GM21390 (cell line): ENCODE data around the gene NRN1L.
"Not testable (repeated sequence)": the region's sequence is repeated elsewhere in the genome, so short reads cannot be mapped to it uniquely, and the experiment has no call there.

Experiments
- ATAC-seq: cut with Tn5 transposase; IDR thresholded peaks from one replicate; pipeline ENCODE4 v1.9.1; 2021; ENCODE audit not compliant: unreplicated experiment

The NRN1L gene

DNA sequence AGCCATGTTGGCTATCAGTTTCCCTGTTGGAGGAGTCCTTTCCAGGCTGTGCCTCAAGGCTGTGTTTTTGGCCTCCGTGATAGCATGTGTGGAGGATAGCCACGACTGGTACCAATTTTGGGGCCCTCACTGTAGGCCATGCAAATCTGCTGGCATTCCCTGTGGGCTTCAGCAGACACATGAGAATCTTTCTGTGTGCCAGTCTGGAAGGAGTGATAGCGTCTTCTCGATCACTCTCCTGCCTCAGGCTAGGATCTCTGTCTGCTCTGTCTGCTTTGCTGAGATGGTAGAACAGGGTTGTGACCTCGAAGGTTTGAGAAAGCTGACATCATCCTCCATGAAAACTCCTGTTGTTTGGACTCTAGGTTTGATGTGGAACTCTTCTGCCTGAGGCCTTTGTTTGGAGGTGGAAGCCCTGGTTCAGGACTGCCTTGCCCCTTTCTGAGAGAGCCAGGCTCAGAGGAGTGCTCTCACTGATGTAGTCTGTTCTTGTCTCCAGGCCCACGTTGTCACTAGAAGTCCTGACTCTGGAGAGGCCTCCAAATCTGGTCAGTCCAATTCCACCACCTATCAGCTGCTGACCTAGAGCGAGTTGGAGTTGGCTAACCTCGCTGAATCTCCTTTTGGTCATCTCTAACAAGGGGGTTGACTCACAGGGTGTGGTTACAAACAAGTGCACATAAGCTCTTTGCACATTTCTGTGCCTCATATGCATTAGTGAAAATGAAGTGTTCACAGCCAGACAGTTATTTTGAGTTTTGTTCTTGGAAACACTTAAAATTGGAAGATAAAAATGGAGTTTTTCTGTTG is 23.9 kb upstream of the NRN1L start:
- ATAC-seq, result no peak

- ATAC-seq, result no peak
These were observed 22.8 kb upstream of the NRN1L start for GRCh38 chr16:67861877-67862276.

DNA sequence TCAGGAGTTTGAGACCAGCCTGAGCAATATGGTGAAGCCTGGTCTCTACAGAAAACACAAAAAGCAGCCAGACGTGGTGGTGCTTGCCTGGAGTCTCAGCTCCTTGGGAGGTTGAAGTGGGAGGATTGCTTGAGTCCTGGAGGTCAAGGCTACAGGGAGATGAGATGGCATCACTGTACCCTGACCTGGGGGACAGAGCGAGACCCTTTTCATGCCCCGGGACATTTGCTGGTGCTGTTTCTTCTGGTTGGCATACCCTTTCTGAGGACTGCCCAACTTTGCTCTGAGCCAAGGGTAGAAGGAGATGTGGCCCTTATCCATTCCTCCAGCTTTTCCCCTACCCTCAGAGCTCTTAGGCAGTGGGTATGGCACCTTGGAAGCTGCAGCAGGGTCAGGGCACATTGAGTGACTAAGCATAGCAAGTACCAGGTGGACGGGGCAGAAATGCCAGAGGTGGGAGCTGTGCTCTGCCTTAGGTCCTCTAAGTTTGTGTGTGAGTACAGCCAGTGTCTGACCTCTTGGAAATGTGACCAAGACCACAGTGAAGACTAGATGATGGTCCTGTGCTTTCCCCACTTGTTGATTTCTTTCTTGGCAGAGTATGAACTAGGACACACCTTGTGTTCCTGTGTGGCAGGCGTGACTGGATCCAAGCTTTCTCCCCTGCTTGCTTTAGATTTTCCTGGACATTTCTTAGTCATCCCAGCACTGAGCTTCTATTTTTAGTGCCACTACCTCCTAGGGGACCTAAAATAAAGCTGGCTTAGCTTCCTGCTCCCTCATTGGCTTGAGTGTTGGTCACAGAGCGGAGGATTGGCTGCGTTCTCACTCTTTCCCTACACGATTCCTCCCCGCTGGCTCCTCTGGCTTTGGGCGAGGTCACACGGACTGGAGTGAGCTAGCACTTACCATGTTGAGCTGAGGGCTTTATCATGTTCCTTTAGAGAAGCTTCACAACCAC is 21.8 kb upstream of the NRN1L start:
- no peak for ATAC-seq

DNA sequence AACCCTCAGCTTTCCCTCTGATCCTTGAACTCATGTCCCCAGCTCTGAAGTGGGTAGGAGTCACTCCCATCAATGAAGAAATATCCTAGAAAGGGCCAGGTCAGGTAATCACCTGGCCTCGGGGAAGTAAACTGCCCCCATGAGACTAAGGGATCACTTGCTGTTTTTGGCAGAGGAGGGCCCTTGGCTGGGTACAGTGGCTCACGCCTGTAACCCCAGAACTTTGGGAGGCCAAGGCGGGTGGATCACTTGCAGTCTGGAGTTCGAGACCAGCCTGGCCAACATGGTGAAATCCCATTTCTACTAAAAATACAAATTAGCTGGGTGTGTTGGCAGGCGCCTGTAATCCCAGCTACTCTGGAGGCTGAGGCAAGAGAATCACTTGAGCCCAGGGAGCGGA is 20.6 kb upstream of the NRN1L start:
- ATAC-seq, result not testable (repeated sequence)

GRCh38 chr16:67864594-67864993 is 20.1 kb upstream of the NRN1L start:
- no peak for ATAC-seq

GRCh38 chr16:67865318-67865717 is 19.4 kb upstream of the NRN1L start:
- ATAC-seq, result no peak

GRCh38 chr16:67868290-67868689 is 16.4 kb upstream of the NRN1L start:
- no peak for ATAC-seq

GRCh38 chr16:67869653-67870052 is 15.0 kb upstream of the NRN1L start:
- ATAC-seq, result no peak

DNA sequence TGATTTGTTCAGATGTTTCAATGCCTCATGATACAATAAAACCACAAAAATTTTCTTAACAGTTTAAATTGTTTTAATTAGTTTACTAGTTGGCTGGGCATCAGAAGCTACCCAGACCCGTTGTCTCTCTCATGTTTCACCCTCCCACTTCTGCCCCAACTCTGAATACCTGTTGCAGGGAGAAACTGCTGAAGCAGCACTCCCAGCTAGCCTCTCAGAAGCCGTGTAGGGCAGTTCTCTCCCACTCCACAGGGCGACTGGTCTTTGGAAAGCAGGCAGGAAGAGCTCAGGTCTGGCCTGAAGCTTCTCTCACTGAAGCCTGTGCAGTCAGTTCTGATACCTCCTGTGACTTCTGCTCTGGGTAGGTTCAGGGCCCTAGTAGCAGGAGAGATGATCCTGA is 13.4 kb upstream of the NRN1L start:
- no peak for ATAC-seq

- ATAC-seq, result no peak
These were observed 12.5 kb upstream of the NRN1L start for GRCh38 chr16:67872131-67872630.

- no peak for ATAC-seq
These were observed 11.9 kb upstream of the NRN1L start, which contains the start of gene EDC4 for GRCh38 chr16:67872631-67873434. Gene EDC4 (plus strand): TSS chr16:67873052. CDS start chr16:67873262, 210 bp downstream.

GRCh38 chr16:67873435-67874370 is 11.0 kb upstream of the NRN1L start:
- ATAC-seq, result no peak

- ATAC-seq, result no peak
These were observed 10.3 kb upstream of the NRN1L start for GRCh38 chr16:67874372-67874771.

DNA sequence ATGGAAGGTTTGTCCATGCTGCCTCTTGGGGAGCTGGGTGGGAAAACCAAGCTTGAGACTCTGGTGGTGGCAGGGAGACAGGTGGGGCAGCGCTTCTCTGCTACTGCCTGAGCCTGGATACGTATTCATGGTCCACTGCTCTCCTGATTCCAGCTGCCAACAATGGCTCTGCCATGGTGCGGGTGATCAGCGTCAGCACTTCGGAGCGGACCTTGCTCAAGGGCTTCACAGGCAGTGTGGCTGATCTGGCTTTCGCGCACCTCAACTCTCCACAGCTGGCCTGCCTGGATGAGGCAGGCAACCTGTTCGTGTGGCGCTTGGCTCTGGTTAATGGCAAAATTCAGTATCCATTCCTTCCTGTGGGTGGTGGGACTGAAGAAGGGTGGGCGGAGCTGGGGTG is 7.6 kb upstream of the NRN1L start:
- ATAC-seq, result no peak

- no peak for ATAC-seq
These were observed 6.5 kb upstream of the NRN1L start for GRCh38 chr16:67878232-67878631.

DNA sequence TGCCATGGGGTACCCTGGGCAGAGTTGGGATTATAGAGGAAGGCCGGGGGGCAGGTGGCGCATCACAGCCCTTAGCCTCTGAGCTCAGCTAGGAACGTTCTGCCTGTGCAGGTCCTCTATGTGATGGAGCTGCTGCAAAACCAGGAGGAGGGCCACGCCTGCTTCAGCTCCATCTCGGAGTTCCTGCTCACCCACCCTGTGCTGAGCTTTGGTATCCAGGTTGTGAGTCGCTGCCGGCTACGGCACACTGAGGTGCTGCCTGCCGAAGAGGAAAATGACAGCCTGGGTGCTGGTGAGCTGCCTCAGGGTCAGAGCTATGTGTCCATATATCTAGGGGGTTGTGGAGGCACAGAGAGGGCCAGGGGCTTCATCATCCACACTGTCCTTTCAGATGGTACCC is 5.8 kb upstream of the NRN1L start:
- ATAC-seq, result no peak

- no peak for ATAC-seq
These were observed 5.2 kb upstream of the NRN1L start for GRCh38 chr16:67879462-67879861.

GRCh38 chr16:67879936-67880335 is 4.7 kb upstream of the NRN1L start:
- ATAC-seq, result no peak

DNA sequence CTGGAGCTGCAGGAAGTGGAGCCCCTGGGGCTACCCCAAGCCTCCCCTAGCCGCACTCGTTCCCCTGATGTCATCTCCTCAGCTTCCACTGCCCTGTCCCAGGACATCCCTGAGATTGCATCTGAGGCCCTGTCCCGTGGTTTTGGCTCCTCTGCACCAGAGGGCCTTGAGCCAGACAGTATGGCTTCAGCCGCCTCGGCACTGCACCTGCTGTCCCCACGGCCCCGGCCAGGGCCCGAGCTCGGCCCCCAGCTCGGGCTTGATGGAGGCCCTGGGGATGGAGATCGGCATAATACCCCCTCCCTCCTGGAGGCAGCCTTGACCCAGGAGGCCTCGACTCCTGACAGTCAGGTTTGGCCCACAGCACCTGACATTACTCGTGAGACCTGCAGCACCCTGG is 4.1 kb upstream of the NRN1L start:
- ATAC-seq, result no peak
